Loucy (cell line): ENCODE results near the gene EPHA8.

Source experiments
- H2AFZ ChIP-seq: fragments of 200-600 bp; sonication (generic); 2 replicates; pipeline ENCODE4 v1.6.0; 2016; ENCODE audit warnings: antibody characterized with exemption, mild to moderate bottlenecking, low read length, moderate library complexity
- H3F3A ChIP-seq: fragments of 200-600 bp; 2 replicates; pipeline ENCODE4 v1.6.0; 2016; ENCODE audit warnings: antibody characterized with exemption, low read depth, mild to moderate bottlenecking
- H3K27me3 ChIP-seq: fragments of 200-600 bp; sonication (generic); 2 replicates; pipeline ENCODE4 v1.6.1; 2014; ENCODE audit warnings: low read length, mild to moderate bottlenecking; ENCODE audit not compliant: insufficient read depth, poor library complexity, severe bottlenecking
- H3K36me3 ChIP-seq: fragments of 200-600 bp; sonication (generic); 2 replicates; pipeline ENCODE4 v1.6.1; 2016; ENCODE audit warnings: low read length; ENCODE audit not compliant: insufficient read depth
- H3K4me1 ChIP-seq: fragments of 200-600 bp; sonication (generic); 2 replicates; pipeline ENCODE4 v1.5.1; 2014; ENCODE audit warnings: low read length, mild to moderate bottlenecking; ENCODE audit not compliant: insufficient read depth, poor library complexity, severe bottlenecking
- H3K4me2 ChIP-seq: fragments of 200-600 bp; sonication (generic); 2 replicates; pipeline ENCODE4 v1.6.0; 2014; ENCODE audit warnings: antibody characterized with exemption, low read length, low read depth, mild to moderate bottlenecking; ENCODE audit not compliant: poor library complexity, severe bottlenecking
- H3K4me3 ChIP-seq: fragments of 200-600 bp; sonication (generic); 2 replicates; pipeline ENCODE4 v1.5.1; 2014; ENCODE audit warnings: low read length, mild to moderate bottlenecking, mixed read lengths; ENCODE audit not compliant: poor library complexity, severe bottlenecking
- H3K79me2 ChIP-seq: fragments of 200-600 bp; sonication (generic); 2 replicates; pipeline ENCODE4 v1.6.1; 2014; ENCODE audit warnings: low read length; ENCODE audit not compliant: insufficient read depth
- H3K9ac ChIP-seq: fragments of 200-600 bp; sonication (generic); 2 replicates; pipeline ENCODE4 v1.6.0; 2014; ENCODE audit warnings: mild to moderate bottlenecking, low read depth, low read length, moderate library complexity; ENCODE audit not compliant: poor library complexity, severe bottlenecking
- H3K9me2 ChIP-seq: fragments of 200-600 bp; sonication (generic); replicated peaks from 2 replicates; pipeline ENCODE4 v1.6.1; 2016; ENCODE audit warnings: low read depth, low read length, mixed read lengths
- H3K9me3 ChIP-seq: fragments of 200-600 bp; sonication (generic); 2 replicates; pipeline ENCODE4 v1.6.1; 2014; ENCODE audit warnings: mild to moderate bottlenecking, antibody characterized with exemption, low read length, low read depth; ENCODE audit not compliant: insufficient read depth
- H4K20me1 ChIP-seq: fragments of 200-600 bp; sonication (generic); 2 replicates; pipeline ENCODE4 v1.6.0; 2014; ENCODE audit warnings: antibody characterized with exemption, low read length, mild to moderate bottlenecking; ENCODE audit not compliant: insufficient read depth, poor library complexity, severe bottlenecking
- EZH2phosphoT487 ChIP-seq: fragments of 200-600 bp; IDR thresholded peaks from 2 replicates; pipeline ENCODE4 v1.6.1; 2018; ENCODE audit warnings: antibody characterized with exemption, mild to moderate bottlenecking, moderate library complexity, borderline replicate concordance
- TF ChIP-seq, protein P1 (sequence below): fragments of 200-600 bp; sonication (generic); conservative IDR thresholded peaks from 2 replicates; pipeline ENCODE4 v1.5.1; 2014; ENCODE audit warnings: mild to moderate bottlenecking, antibody characterized with exemption, low read length

The EPHA8 gene

DNA sequence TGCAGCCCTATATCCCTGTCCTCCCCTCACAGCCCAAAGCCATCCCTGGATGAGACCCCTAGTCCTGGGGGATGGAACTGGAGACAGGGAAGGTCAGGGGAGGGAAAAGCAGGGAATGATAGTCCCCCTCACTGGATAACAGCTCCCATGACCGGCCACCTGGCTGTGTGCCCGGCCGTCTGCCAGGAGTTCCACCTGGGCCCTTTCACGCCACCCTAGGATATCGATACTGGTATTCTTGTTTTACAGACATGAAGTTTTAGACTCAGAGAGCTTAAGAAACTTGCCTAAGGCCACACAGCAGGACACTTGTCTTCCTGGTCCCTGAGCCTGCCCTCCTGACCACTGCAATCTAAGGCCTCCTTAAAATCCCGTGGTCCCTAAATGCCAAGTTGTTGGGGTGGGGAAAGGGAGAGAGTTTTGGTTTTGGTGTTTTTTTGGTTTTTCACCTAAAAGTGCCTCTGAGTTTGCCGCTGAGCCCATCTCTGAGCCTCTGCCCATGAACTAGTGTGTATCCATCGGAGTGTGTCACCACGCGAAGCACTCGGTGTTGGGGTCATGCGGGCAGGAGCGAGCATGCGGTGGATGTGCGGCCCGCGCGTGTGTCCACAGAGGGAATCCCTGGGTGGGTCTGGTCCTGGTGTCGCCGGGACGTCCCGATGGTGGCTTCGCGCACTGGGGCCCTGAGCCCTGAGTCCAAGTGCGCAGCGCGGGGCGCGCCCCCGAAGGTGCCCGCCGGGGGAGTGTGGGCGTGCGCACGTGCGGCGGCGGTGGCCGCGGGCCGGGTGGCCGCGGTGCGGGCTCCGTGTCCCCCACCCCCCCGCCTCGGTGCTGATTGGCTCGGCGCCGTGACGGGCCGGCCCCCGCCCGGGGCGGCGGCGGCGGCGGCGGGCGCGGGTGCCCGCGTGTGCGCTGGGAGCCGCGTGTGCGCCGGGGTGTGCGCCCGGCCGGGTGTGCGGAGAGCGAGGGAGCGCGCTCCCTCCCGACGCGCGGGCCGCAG lies at the start of gene EPHA8:
EPHA8 (plus strand) TSS at position 906 of the 1,000 bp plus-strand sequence. CDS start 147 bp downstream, outside the sequence.
- Histone ChIP-seq H3K4me2 (no peak within 1 kb of the TSS), H3K9me2 (no peaks in the 10 kb centered on the region), H3K9me3 (no peaks in the 10 kb centered on the region), H3F3A (no peaks in the 10 kb centered on the region), H4K20me1 (no peaks in the 10 kb centered on the region), H3K4me1 (no peaks in the 10 kb centered on the region), H3K27me3 (no peaks in the 10 kb centered on the region), H3K36me3 (no peaks in the 10 kb centered on the region), H3K9ac (no peak within 1 kb of the TSS), H3K4me3 (no peak within 1 kb of the TSS), H3K79me2 (no peaks in the 10 kb centered on the region), H2AFZ (no peak within 1 kb of the TSS)
- TF ChIP-seq, protein P1, sequence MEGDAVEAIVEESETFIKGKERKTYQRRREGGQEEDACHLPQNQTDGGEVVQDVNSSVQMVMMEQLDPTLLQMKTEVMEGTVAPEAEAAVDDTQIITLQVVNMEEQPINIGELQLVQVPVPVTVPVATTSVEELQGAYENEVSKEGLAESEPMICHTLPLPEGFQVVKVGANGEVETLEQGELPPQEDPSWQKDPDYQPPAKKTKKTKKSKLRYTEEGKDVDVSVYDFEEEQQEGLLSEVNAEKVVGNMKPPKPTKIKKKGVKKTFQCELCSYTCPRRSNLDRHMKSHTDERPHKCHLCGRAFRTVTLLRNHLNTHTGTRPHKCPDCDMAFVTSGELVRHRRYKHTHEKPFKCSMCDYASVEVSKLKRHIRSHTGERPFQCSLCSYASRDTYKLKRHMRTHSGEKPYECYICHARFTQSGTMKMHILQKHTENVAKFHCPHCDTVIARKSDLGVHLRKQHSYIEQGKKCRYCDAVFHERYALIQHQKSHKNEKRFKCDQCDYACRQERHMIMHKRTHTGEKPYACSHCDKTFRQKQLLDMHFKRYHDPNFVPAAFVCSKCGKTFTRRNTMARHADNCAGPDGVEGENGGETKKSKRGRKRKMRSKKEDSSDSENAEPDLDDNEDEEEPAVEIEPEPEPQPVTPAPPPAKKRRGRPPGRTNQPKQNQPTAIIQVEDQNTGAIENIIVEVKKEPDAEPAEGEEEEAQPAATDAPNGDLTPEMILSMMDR, result no peak
- no peak for TF ChIP-seq EZH2phosphoT487

- Histone ChIP-seq H3K9me2 (no peaks in the 10 kb centered on the region), H3K36me3 (peaks cover 94% of the 10 kb centered on the region; the same call in 1 of the 2 replicates), H4K20me1 (no peaks in the 10 kb centered on the region), H3K79me2 (no peaks in the 10 kb centered on the region), H3K4me3 (no peak overlapping the region), H3K9ac (no peak overlapping the region), H2AFZ (no peak overlapping the region), H3F3A (no peaks in the 10 kb centered on the region), H3K4me2 (no peak overlapping the region), H3K4me1 (no peaks in the 10 kb centered on the region), H3K9me3 (no peaks in the 10 kb centered on the region), H3K27me3 (no peaks in the 10 kb centered on the region)
- TF ChIP-seq EZH2phosphoT487, result no peak
- TF ChIP-seq, protein P1, result no peak
Observed at GRCh38 chr1:22516906-22517571, 46.2 kb upstream of the EPHA8 start.

DNA sequence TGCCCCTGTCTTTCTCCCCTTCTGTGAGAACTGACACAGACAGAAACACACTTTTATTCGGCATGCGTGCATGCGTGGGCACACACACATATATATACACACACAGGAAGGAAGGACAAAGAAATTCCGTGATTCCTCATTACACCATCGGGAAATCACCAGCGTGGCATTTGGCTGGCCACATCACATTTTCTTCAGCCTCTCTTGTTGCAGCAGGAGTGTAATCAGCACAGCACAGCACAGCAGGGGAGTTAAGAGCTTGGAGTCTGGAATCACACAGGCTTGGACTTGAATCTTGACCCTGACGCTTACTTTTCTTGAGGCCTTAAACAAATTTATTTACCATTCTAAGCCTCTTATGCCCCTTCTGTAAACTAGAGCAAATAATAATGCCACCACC lies 45.3 kb upstream of the EPHA8 start:
- H3K4me1 ChIP-seq, result no peaks in the 10 kb centered on the region
- no peaks in the 10 kb centered on the region for H3F3A ChIP-seq
- H3K4me3 ChIP-seq, result no peak overlapping the region
- no peak overlapping the region for H3K4me2 ChIP-seq
- no peak overlapping the region for H2AFZ ChIP-seq
- H4K20me1 ChIP-seq, result no peaks in the 10 kb centered on the region
- no peaks in the 10 kb centered on the region for H3K9me2 ChIP-seq
- TF ChIP-seq EZH2phosphoT487, result no peak
- TF ChIP-seq, protein P1, result no peak
- no peaks in the 10 kb centered on the region for H3K79me2 ChIP-seq
- no peak overlapping the region for H3K9ac ChIP-seq
- no peaks in the 10 kb centered on the region for H3K27me3 ChIP-seq
- H3K9me3 ChIP-seq, result no peaks in the 10 kb centered on the region
- H3K36me3 ChIP-seq, result peaks cover 89% of the 10 kb centered on the region; the same call in 1 of the 2 replicates
